Esophagus (tissue), 2 donors: Measurements from ENCODE around the gene EFCC1. TPM values are rescaled to one million over a fixed set of nuclear protein-coding genes. Genes with fewer than 3 reads are reported as not detected.

Source experiments
- H3K27ac ChIP-seq, 2 donors: one replicate each; pipeline ENCODE4 v1.5.1; 2013; ENCODE audit warnings: low read depth in 2 of 2, mild to moderate bottlenecking in 2 of 2, inconsistent platforms in 1 of 2, low read length in 1 of 2, moderate library complexity in 1 of 2
- H3K27me3 ChIP-seq, 2 donors: one replicate each; pipeline ENCODE4 v1.6.1; 2013; ENCODE audit warnings: low read length in 2 of 2, control low read depth in 1 of 2, mild to moderate bottlenecking in 1 of 2; ENCODE audit not compliant: insufficient read depth in 2 of 2, control insufficient read depth in 1 of 2
- H3K36me3 ChIP-seq, 2 donors: one replicate each; pipeline ENCODE4 v1.6.1; 2013; ENCODE audit warnings: low read length in 1 of 2; ENCODE audit not compliant: control insufficient read depth in 2 of 2, insufficient read depth in 2 of 2
- H3K4me1 ChIP-seq, 2 donors: one replicate each; pipeline ENCODE4 v1.6.1; 2013; ENCODE audit warnings: low read length in 1 of 2; ENCODE audit not compliant: control insufficient read depth in 2 of 2, insufficient read depth in 2 of 2
- H3K4me3 ChIP-seq, 2 donors: one replicate each; pipeline ENCODE4 v1.5.1; 2013; ENCODE audit warnings: low read length in 2 of 2, mild to moderate bottlenecking in 2 of 2, low read depth in 1 of 2, moderate library complexity in 1 of 2
- H3K9me3 ChIP-seq, 2 donors: one replicate each; pipeline ENCODE4 v1.6.1; 2013; ENCODE audit warnings: mild to moderate bottlenecking in 2 of 2, low read depth in 1 of 2, low read length in 1 of 2, moderate library complexity in 1 of 2; ENCODE audit not compliant: control insufficient read depth in 2 of 2, insufficient read depth in 1 of 2
- WGBS, 2 donors: extraction: QIAGEN DNeasy Blood & Tissue Kit; methylation state at CpG; one replicate each; pipeline ENCODE4 v1.1.7; 2013; 5-methylcytosine and 5-hydroxymethylcytosine counted together
- polyA plus RNA-seq, 2 donors: library from polyadenylated mRNA; stranded (reverse); fragments of 200-250 nt; gene quantifications; one replicate each; pipeline ENCODE4 v1.2.3, GENCODE V29; 2013
- donor health status: healthy with polysubstance abuse.
- donor health status: Bipolar disorder and iron deficiency.

Gene EFCC1
- polyA plus RNA-seq, 2 donors = 0.96 to 1.0 TPM

DNA sequence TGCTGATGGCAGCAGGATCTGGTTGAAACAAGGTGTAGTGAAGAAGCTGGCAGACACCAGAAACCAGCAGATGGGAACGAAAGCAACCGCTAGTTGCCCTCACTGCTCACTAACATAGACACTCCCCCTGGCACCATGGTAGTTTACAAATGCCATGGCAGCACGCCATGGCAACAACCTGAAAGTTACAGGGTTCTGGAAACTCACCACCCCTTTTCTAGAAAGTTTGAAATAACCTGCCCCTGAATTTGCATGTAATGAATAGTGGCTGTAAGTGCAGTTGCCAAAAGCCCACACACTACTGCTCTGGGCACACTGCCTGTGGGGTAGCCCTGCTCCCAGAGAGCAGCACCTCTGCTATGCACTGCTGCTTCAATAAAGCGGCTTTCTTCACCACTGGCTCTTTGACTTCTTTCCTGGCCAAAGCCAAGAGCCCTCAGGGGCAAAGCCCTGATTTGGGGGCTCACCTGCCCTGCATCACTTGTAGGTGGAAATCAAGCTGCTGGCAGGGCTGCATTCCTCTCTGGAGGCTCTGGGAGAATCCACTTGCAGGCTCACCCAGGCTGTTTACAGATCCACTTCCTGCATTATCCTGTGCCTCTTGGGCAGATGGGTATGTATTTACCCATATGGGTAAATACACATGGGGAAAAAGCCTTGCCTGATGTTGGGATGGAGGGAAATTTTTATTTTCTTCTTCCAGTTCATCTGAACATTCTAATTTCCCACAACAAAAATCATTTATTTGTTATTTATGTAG is 57.5 kb downstream of the EFCC1 start:
- H3K9me3 ChIP-seq = no peaks in the 10 kb centered on the region
- H3K27me3 ChIP-seq = no peaks in the 10 kb centered on the region
- no peak overlapping the region for H3K4me3 ChIP-seq
- no peak overlapping the region for H3K27ac ChIP-seq
- peaks cover 0 to 2% of the 10 kb centered on the region in 2 donors for H3K4me1 ChIP-seq
- H3K36me3 ChIP-seq = no peaks in the 10 kb centered on the region
- 35 to 37% methylated on average over 4 of the region's 4 CpGs for WGBS, 2 donors

- 80 to 88% methylated on average over 11 of the region's 11 CpGs for WGBS, 2 donors
- peaks cover 3 to 4% of the 10 kb centered on the region in 2 donors for H3K4me1 ChIP-seq
- no peaks in the 10 kb centered on the region for H3K27me3 ChIP-seq
- H3K27ac ChIP-seq = no peak overlapping the region
- H3K4me3 ChIP-seq = no peak overlapping the region
- H3K9me3 ChIP-seq = no peaks in the 10 kb centered on the region
- H3K36me3 ChIP-seq = no peaks in the 10 kb centered on the region
These were observed 58.3 kb downstream of the EFCC1 start for GRCh38 chr3:129059311-129059958.

GRCh38 chr3:129060276-129061022 is 59.3 kb downstream of the EFCC1 start, which contains the start of gene GP9:
Gene GP9 (plus strand): TSS chr3:129060779. CDS start chr3:129061740, 961 bp downstream.
- H3K36me3 ChIP-seq = no peaks in the 10 kb centered on the region
- WGBS, 2 donors = 85 to 86% methylated on average over 13 of the region's 13 CpGs
- H3K27ac ChIP-seq = no peak within 1 kb of the TSS
- H3K9me3 ChIP-seq = no peaks in the 10 kb centered on the region
- H3K27me3 ChIP-seq = no peaks in the 10 kb centered on the region
- no peak within 1 kb of the TSS for H3K4me3 ChIP-seq
- H3K4me1 ChIP-seq = peaks cover 3 to 4% of the 10 kb centered on the region in 2 donors

GRCh38 chr3:129061023-129061887 is 60.2 kb downstream of the EFCC1 start:
- no peaks in the 10 kb centered on the region for H3K27me3 ChIP-seq
- H3K9me3 ChIP-seq = no peaks in the 10 kb centered on the region
- H3K4me3 ChIP-seq = no peak overlapping the region
- 92% methylated on average over 18 to 19 of the region's 19 CpGs for WGBS, 2 donors
- H3K36me3 ChIP-seq = no peaks in the 10 kb centered on the region
- peaks cover 3 to 4% of the 10 kb centered on the region in 2 donors for H3K4me1 ChIP-seq
- no peak overlapping the region for H3K27ac ChIP-seq

- WGBS, 2 donors = 89 to 93% methylated on average over 32 of the region's 32 CpGs
- H3K4me1 ChIP-seq = peaks cover 3 to 4% of the 10 kb centered on the region in 2 donors
- no peak overlapping the region for H3K27ac ChIP-seq
These were observed 61.1 kb downstream of the EFCC1 start for GRCh38 chr3:129061888-129062834.

GRCh38 chr3:129063091-129063640 is 62.1 kb downstream of the EFCC1 start:
- H3K9me3 ChIP-seq = no peaks in the 10 kb centered on the region
- no peak overlapping the region for H3K4me3 ChIP-seq
- H3K4me1 ChIP-seq = peaks cover 3 to 4% of the 10 kb centered on the region in 2 donors
- H3K27ac ChIP-seq = no peak overlapping the region
- 82 to 85% methylated on average over 10 of the region's 10 CpGs for WGBS, 2 donors
- H3K27me3 ChIP-seq = no peaks in the 10 kb centered on the region
- H3K36me3 ChIP-seq = no peaks in the 10 kb centered on the region

More at GRCh38 chr3:129061888-129062834, 61.1 kb downstream of the EFCC1 start:
- no peaks in the 10 kb centered on the region for H3K27me3 ChIP-seq
- H3K36me3 ChIP-seq = no peaks in the 10 kb centered on the region
- no peaks in the 10 kb centered on the region for H3K9me3 ChIP-seq
- no peak overlapping the region for H3K4me3 ChIP-seq

GRCh38 chr3:129063841-129064482 is 62.9 kb downstream of the EFCC1 start:
- Histone ChIP-seq H3K4me3 (no peak overlapping the region), H3K4me1 (peaks cover 2 to 3% of the 10 kb centered on the region in 2 donors), H3K27ac (no peak overlapping the region), H3K9me3 (no peaks in the 10 kb centered on the region), H3K27me3 (no peaks in the 10 kb centered on the region), H3K36me3 (no peaks in the 10 kb centered on the region)
- WGBS, 2 donors = 52 to 57% methylated on average over 15 of the region's 15 CpGs
